H1 (cell line): ENCODE results near the gene ERMARD. TPM values are rescaled to one million over a fixed set of nuclear protein-coding genes. Genes with fewer than 3 reads are reported as not detected.

Source experiments
- CTCF ChIA-PET: fragments of 300-600 bp; sonication (Branson Sonifier 250); formaldehyde crosslinking; loops from one replicate; lab custom pipeline; 2021; ENCODE audit not compliant: partially characterized antibody; lab: Charles Lee
- POLR2A ChIA-PET: fragments of 300-600 bp; sonication (Branson Sonifier 250); formaldehyde crosslinking; loops from one replicate; lab custom pipeline; 2021; ENCODE audit warnings: inconsistent platforms; ENCODE audit not compliant: partially characterized antibody; lab: Charles Lee
- DNase-seq, 2 experiments: peaks; one replicate each; pipeline versions ENCODE4 v3.0.0 to v3.0.0-alpha.2; 2010 to 2022; ENCODE audit warnings: low spot score in 2 of 2, low read depth in 1 of 2, mixed read lengths in 1 of 2
- FAIRE-seq: peaks from 2 replicates; lab custom pipeline; 2011; peaks lifted over from hg19 to GRCh38; lab: Jason Lieb, UNC
- H2AFZ ChIP-seq: 2 replicates; pipeline ENCODE4 v1.8.1; 2012; ENCODE audit warnings: low read length, inconsistent platforms
- H2AK5ac ChIP-seq: 2 replicates; pipeline ENCODE4 v1.6.1; 2013; ENCODE audit warnings: low read depth, low read length
- H2BK120ac ChIP-seq: replicated peaks from 2 replicates; pipeline ENCODE3; 2013; ENCODE audit warnings: low read depth, low read length, inconsistent platforms
- H2BK12ac ChIP-seq: 2 replicates; pipeline ENCODE4 v1.6.1; 2013; ENCODE audit warnings: low read depth, low read length
- H2BK15ac ChIP-seq: 2 replicates; pipeline ENCODE4 v1.6.1; 2013; ENCODE audit warnings: low read length
- H2BK20ac ChIP-seq: 2 replicates; pipeline ENCODE4 v1.6.1; 2013; ENCODE audit warnings: low read length
- H2BK5ac ChIP-seq: 2 replicates; pipeline ENCODE4 v1.6.1; 2013; ENCODE audit warnings: low read depth, low read length
- H3K14ac ChIP-seq: 2 replicates; pipeline ENCODE4 v1.6.1; 2013; ENCODE audit warnings: inconsistent platforms; ENCODE audit not compliant: insufficient read length
- H3K18ac ChIP-seq: 2 replicates; pipeline ENCODE4 v1.6.1; 2013; ENCODE audit warnings: low read length; ENCODE audit errors: extremely low read depth
- H3K23ac ChIP-seq: 2 replicates; pipeline ENCODE4 v1.6.1; 2013; ENCODE audit warnings: inconsistent platforms; ENCODE audit not compliant: insufficient read length
- H3K23me2 ChIP-seq: 2 replicates; pipeline ENCODE4 v1.6.1; 2013; ENCODE audit warnings: low read depth, low read length
- H3K27ac ChIP-seq: 2 replicates; pipeline ENCODE4 v1.6.1; 2011; ENCODE audit warnings: low read depth, low read length, inconsistent platforms
- H3K27me3 ChIP-seq, 4 experiments: replicated peaks in 1 of 4; 1 replicate in 1 of 4; 2 replicates in 3 of 4; pipeline versions ENCODE4 v1.6.1 to v1.8.1; 2011 to 2013; ENCODE audit warnings: low read length in 3 of 4, mild to moderate bottlenecking in 3 of 4, inconsistent platforms in 2 of 4, mixed read lengths in 2 of 4, moderate library complexity in 1 of 4; ENCODE audit not compliant: control insufficient read depth in 3 of 4, insufficient read depth in 3 of 4; ENCODE audit errors: extremely low read depth in 1 of 4
- H3K36me3 ChIP-seq, 4 experiments: 2 replicates each; pipeline versions ENCODE4 v1.6.1 to v1.8.1; 2011 to 2013; ENCODE audit warnings: mild to moderate bottlenecking in 4 of 4, low read length in 3 of 4, moderate library complexity in 2 of 4, control low read depth in 1 of 4, inconsistent platforms in 1 of 4; ENCODE audit not compliant: insufficient read depth in 4 of 4, control insufficient read depth in 2 of 4
- H3K4ac ChIP-seq: replicated peaks from 2 replicates; pipeline ENCODE3; 2013; ENCODE audit warnings: low read length, low read depth, mixed read lengths, inconsistent platforms; ENCODE audit not compliant: insufficient read length
- H3K4me1 ChIP-seq, 4 experiments: replicated peaks in 1 of 4; 1 replicate in 1 of 4; 2 replicates in 3 of 4; pipeline versions ENCODE4 v1.6.1 to v1.8.1; 2011 to 2013; ENCODE audit warnings: low read length in 3 of 4, inconsistent platforms in 2 of 4, mixed read lengths in 1 of 4; ENCODE audit not compliant: insufficient read depth in 4 of 4, control insufficient read depth in 3 of 4
- H3K4me2 ChIP-seq, 2 experiments: 2 replicates each; pipeline versions ENCODE4 v1.6.1 to v1.8.1; 2011 to 2013; ENCODE audit warnings: low read depth in 2 of 2, low read length in 2 of 2, control low read depth in 1 of 2, inconsistent platforms in 1 of 2, mild to moderate bottlenecking in 1 of 2; ENCODE audit not compliant: insufficient read depth in 1 of 2
- H3K4me3 ChIP-seq, 4 experiments: fragments of 200-600, 300-600 bp in 1 of 4; sonication (generic), shearing (Covaris generic), sonication (Bioruptor Twin) in 1 of 4; 2 replicates each; pipeline versions ENCODE4 v1.5.1 to v1.8.1; 2011 to 2016; ENCODE audit warnings: low read length in 4 of 4, low read depth in 3 of 4, control low read depth in 2 of 4, inconsistent platforms in 2 of 4, mild to moderate bottlenecking in 2 of 4, mixed read lengths in 1 of 4, moderate library complexity in 1 of 4; ENCODE audit not compliant: insufficient read depth in 2 of 4; ENCODE audit errors: extremely low read depth in 1 of 4
- H3K56ac ChIP-seq: replicated peaks from 2 replicates; pipeline ENCODE3; 2013; ENCODE audit warnings: low read depth, mild to moderate bottlenecking, mixed read lengths, low read length, inconsistent platforms; ENCODE audit not compliant: insufficient read length
- H3K79me1 ChIP-seq: 2 replicates; pipeline ENCODE4 v1.6.1; 2013; ENCODE audit warnings: low read depth, low read length, control low read depth
- H3K79me2 ChIP-seq, 2 experiments: 2 replicates each; pipeline versions ENCODE4 v1.6.1 to v1.8.1; 2012 to 2013; ENCODE audit warnings: low read length in 2 of 2, mild to moderate bottlenecking in 2 of 2, inconsistent platforms in 1 of 2; ENCODE audit not compliant: insufficient read depth in 2 of 2, control insufficient read depth in 1 of 2
- H3K9ac ChIP-seq, 4 experiments: replicated peaks in 1 of 4; 1 replicate in 1 of 4; 2 replicates in 3 of 4; pipeline versions ENCODE4 v1.6.1 to v1.8.1; 2011 to 2013; ENCODE audit warnings: low read depth in 3 of 4, low read length in 3 of 4, control low read depth in 2 of 4, mild to moderate bottlenecking in 2 of 4, moderate library complexity in 2 of 4, inconsistent platforms in 1 of 4; ENCODE audit errors: extremely low read depth in 1 of 4
- H3K9me3 ChIP-seq, 2 experiments: 2 replicates each; pipeline versions ENCODE4 v1.6.1 to v1.8.1; 2012 to 2013; ENCODE audit warnings: mild to moderate bottlenecking in 2 of 2, moderate library complexity in 2 of 2, control low read depth in 1 of 2, inconsistent platforms in 1 of 2, low read depth in 1 of 2, low read length in 1 of 2, mixed read lengths in 1 of 2; ENCODE audit not compliant: insufficient read depth in 2 of 2
- H4K20me1 ChIP-seq, 2 experiments: replicated peaks in 1 of 2; 2 replicates each; pipeline versions ENCODE3 to v1.8.1; 2011 to 2013; ENCODE audit warnings: inconsistent platforms in 2 of 2, low read length in 2 of 2, mild to moderate bottlenecking in 1 of 2; ENCODE audit not compliant: insufficient read depth in 2 of 2, control insufficient read depth in 1 of 2
- H4K5ac ChIP-seq: 2 replicates; pipeline ENCODE4 v1.6.1; 2013; ENCODE audit warnings: low read length, low read depth, mixed read lengths, inconsistent platforms; ENCODE audit not compliant: insufficient read length
- H4K8ac ChIP-seq: 2 replicates; pipeline ENCODE4 v1.8.0; 2013; ENCODE audit warnings: mild to moderate bottlenecking, moderate library complexity, low read length, inconsistent platforms; ENCODE audit not compliant: insufficient read depth; ENCODE audit errors: extremely low read depth
- H4K91ac ChIP-seq: replicated peaks from 2 replicates; pipeline ENCODE3; 2013; ENCODE audit warnings: low read length, mixed read lengths, inconsistent platforms; ENCODE audit not compliant: insufficient read length
- BRCA1 ChIP-seq: IDR thresholded peaks from 2 replicates; pipeline ENCODE4 v1.6.1; 2012; ENCODE audit warnings: low read depth, low read length, improper control_type of control experiment
- EP300 ChIP-seq, 2 experiments: IDR thresholded peaks; 1 replicate in 1 of 2; 2 replicates in 1 of 2; pipeline ENCODE4 v1.6.1; 2011 to 2012; ENCODE audit warnings: low read depth in 2 of 2, low read length in 2 of 2, mild to moderate bottlenecking in 2 of 2, borderline replicate concordance in 1 of 2, inconsistent platforms in 1 of 2, moderate library complexity in 1 of 2
- HDAC6 ChIP-seq: IDR thresholded peaks from one replicate; pipeline ENCODE4 v1.7.1; 2012; ENCODE audit warnings: low read depth, mild to moderate bottlenecking, inconsistent platforms, low read length, moderate library complexity
- NANOG ChIP-seq: IDR thresholded peaks from 2 replicates; pipeline ENCODE4 v1.6.1; 2011; ENCODE audit warnings: low read length, low read depth, mild to moderate bottlenecking, inconsistent platforms; ENCODE audit not compliant: insufficient read depth, poor library complexity, severe bottlenecking
- NRF1 ChIP-seq: IDR thresholded peaks from 2 replicates; pipeline ENCODE4 v1.6.1; 2011; ENCODE audit warnings: mild to moderate bottlenecking, low read depth, low read length, improper control_type of control experiment
- POLR2AphosphoS5 ChIP-seq: IDR thresholded peaks from 2 replicates; pipeline ENCODE4 v1.6.1; 2011; ENCODE audit warnings: low read depth, low read length
- SUZ12 ChIP-seq: fragments of 200-600 bp; sonication (generic); IDR thresholded peaks from 2 replicates; pipeline ENCODE4 v1.6.1; 2012; ENCODE audit warnings: mild to moderate bottlenecking, inconsistent platforms, low read length, moderate library complexity, mixed read lengths
- WGBS, 2 experiments: shearing (Covaris generic) in 1 of 2; methylation state at CpG; one replicate each; pipeline versions ENCODE4 v1.1.6 to v1.1.7; 2013 to 2015; ENCODE audit warnings: low lambda C conversion rate in 2 of 2, mixed read lengths in 2 of 2, inconsistent platforms in 1 of 2, low coverage in 1 of 2, missing lambda C conversion rate in 1 of 2; ENCODE audit not compliant: insufficient replicate concordance in 2 of 2, insufficient coverage in 1 of 2, insufficient read length in 1 of 2; ENCODE audit errors: extremely low coverage in 1 of 2, missing lambda C conversion rate in 1 of 2; 5-methylcytosine and 5-hydroxymethylcytosine counted together
- polyA plus RNA-seq, 7 experiments: library from polyadenylated mRNA; depleted of rRNA in 3 of 7; stranded (reverse) in 5 of 7; unstranded in 2 of 7; fragments of >200 nt in 5 of 7; fragments of 200-250 nt in 2 of 7; gene quantifications; 1 replicate in 5 of 7; 2 replicates in 1 of 7; 4 replicates in 1 of 7; pipeline versions ENCODE4 v1.2.1 to v1.2.3, GENCODE V29; 2011 to 2013; ENCODE audit warnings: missing spikeins in 2 of 7, mixed read lengths in 2 of 7
- total RNA-seq: library from RNA; stranded (reverse); fragmentation: NEBNext Ultra II Directional; extraction: Animal tissue kit (Norgen Biotek cat#: 25700); gene quantifications from 2 replicates; pipeline ENCODE4 v1.2.1, GENCODE V29; 2021
- TF ChIP-seq, protein P1 (sequence below): IDR thresholded peaks from 2 replicates; pipeline ENCODE4 v1.6.1; 2011; ENCODE audit warnings: low read depth, mild to moderate bottlenecking, low read length; ENCODE audit not compliant: insufficient read depth
- TF ChIP-seq, protein P2 (sequence below), 3 experiments: IDR thresholded peaks; 1 replicate in 2 of 3; 2 replicates in 1 of 3; pipeline versions ENCODE4 v1.5.1 to v1.6.1; 2011; ENCODE audit warnings: low read length in 3 of 3, mild to moderate bottlenecking in 3 of 3, inconsistent platforms in 2 of 3, low read depth in 1 of 3, moderate library complexity in 1 of 3; ENCODE audit not compliant: insufficient read depth in 1 of 3; ENCODE audit errors: control extremely low read depth in 1 of 3
- TF ChIP-seq, protein P3 (sequence below): IDR thresholded peaks from 2 replicates; pipeline ENCODE4 v1.6.1; 2012; ENCODE audit warnings: inconsistent platforms

ERMARD gene
- total and polyA plus RNA-seq, 2 of the 8 experiments (the other 6 are each of a cell fraction or from before 2014, with no cell fraction given), result 12.2 to 25.6 TPM

DNA sequence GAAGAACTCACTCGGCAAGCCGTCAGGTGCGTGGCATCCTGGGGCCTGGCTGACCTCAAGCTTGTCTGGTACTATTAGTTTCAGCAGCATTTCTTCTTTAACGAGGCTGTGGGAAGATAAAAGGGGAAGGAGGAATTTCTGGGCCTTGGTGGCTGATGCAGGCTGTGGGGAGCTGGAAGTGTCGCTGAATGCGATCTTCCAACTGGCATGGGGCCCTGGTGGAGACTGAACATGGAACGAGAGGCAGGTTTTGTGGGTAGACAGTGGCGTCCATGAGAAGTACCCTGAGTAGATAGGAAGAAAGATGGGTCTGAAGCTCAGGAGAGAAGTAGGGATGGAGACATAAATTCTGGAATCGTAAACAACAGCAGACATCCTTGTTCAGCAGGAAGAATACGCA is 23.9 kb downstream of the ERMARD start:
- POLR2A ChIA-PET, result interaction anchor here (1.4 to 3.5 kb wide), 2 partner anchors 11 to 24 kb away, joined by 4 to 12 read pairs; partner anchors contain the start of genes DYNLT2 and ERMARD
- H3K79me1 ChIP-seq, result no peaks in the 10 kb centered on the region
- H3K9ac ChIP-seq, result no peak overlapping the region
- TF ChIP-seq, protein P1, sequence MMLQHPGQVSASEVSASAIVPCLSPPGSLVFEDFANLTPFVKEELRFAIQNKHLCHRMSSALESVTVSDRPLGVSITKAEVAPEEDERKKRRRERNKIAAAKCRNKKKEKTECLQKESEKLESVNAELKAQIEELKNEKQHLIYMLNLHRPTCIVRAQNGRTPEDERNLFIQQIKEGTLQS, result no peak
- no peak for TF ChIP-seq BRCA1
- no peak for TF ChIP-seq HDAC6
- no peak for TF ChIP-seq POLR2AphosphoS5
- TF ChIP-seq NANOG, result no peak
- TF ChIP-seq NRF1, result no peak
- TF ChIP-seq, protein P2, sequence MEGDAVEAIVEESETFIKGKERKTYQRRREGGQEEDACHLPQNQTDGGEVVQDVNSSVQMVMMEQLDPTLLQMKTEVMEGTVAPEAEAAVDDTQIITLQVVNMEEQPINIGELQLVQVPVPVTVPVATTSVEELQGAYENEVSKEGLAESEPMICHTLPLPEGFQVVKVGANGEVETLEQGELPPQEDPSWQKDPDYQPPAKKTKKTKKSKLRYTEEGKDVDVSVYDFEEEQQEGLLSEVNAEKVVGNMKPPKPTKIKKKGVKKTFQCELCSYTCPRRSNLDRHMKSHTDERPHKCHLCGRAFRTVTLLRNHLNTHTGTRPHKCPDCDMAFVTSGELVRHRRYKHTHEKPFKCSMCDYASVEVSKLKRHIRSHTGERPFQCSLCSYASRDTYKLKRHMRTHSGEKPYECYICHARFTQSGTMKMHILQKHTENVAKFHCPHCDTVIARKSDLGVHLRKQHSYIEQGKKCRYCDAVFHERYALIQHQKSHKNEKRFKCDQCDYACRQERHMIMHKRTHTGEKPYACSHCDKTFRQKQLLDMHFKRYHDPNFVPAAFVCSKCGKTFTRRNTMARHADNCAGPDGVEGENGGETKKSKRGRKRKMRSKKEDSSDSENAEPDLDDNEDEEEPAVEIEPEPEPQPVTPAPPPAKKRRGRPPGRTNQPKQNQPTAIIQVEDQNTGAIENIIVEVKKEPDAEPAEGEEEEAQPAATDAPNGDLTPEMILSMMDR (IDR thresholded peaks at IDR 0.05; ENCODE audit: control extremely low read depth in 1 of 3, insufficient read depth in 1 of 3, low read depth in 1 of 3, low read length in 3 of 3), result no peak
- TF ChIP-seq, protein P3, sequence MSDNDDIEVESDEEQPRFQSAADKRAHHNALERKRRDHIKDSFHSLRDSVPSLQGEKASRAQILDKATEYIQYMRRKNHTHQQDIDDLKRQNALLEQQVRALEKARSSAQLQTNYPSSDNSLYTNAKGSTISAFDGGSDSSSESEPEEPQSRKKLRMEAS, result no peak
- no peak for TF ChIP-seq SUZ12
- no peak for TF ChIP-seq EP300 (IDR thresholded peaks at IDR 0.05; ENCODE audit: borderline replicate concordance in 1 of 2, low read depth in 2 of 2, low read length in 2 of 2)

More for the DNA sequence above, 23.9 kb downstream of the ERMARD start:
- FAIRE-seq (no peak), DNase-seq (no peak)
- Histone ChIP-seq H2AK5ac (no peak overlapping the region), H3K56ac (no peak overlapping the region), H3K4me2 (no peak overlapping the region), H2BK20ac (no peak overlapping the region), H2BK5ac (no peak overlapping the region), H3K18ac (no peak overlapping the region), H2BK15ac (no peak overlapping the region), H3K4me3 (no peak overlapping the region), H3K27me3 (no peaks in the 10 kb centered on the region), H3K9me3 (no peaks in the 10 kb centered on the region), H3K27ac (no peak overlapping the region), H3K4me1 (no peaks in the 10 kb centered on the region), H3K36me3 (peaks cover 0 to 5% (median 0%) of the 10 kb centered on the region in 4 experiments; a peak in 1 of 8 replicates), H4K20me1 (peaks cover 0 to 2% of the 10 kb centered on the region in 2 experiments), H4K91ac (no peak overlapping the region), H3K23me2 (no peaks in the 10 kb centered on the region), H3K14ac (no peak overlapping the region), H3K23ac (no peak overlapping the region), H3K4ac (no peak overlapping the region), H2BK120ac (no peak overlapping the region), H2AFZ (no peak overlapping the region), H2BK12ac (no peak overlapping the region), H3K79me2 (no peaks in the 10 kb centered on the region), H4K8ac (no peak overlapping the region), H4K5ac (no peak overlapping the region)
- CTCF ChIA-PET, result interaction anchor here (0.8 to 1.5 kb wide), 3 partner anchors 9 to 106 kb away, joined by 3 to 4 read pairs (median 3); no protein-coding TSS in a partner anchor
- WGBS, 2 experiments, result 92% methylated on average over 10 of the region's 10 CpGs; no CpG with 5 or more reads in 1 of the 2 experiments
